GM12891 (cell line): Measurements from ENCODE around the gene SNX9.
A peak's percentile ranks its signal among the peaks of the same experiment; 100 is the strongest.
"Not testable (repeated sequence)": the region's sequence is repeated elsewhere in the genome, so short reads cannot be mapped to it uniquely, and the experiment has no call there.

Experiments
- DNase-seq: peaks from one replicate; pipeline ENCODE4 v3.0.0; 2011; ENCODE audit warnings: low spot score; ENCODE audit not compliant: insufficient read length
- FAIRE-seq: peaks from 2 replicates; lab custom pipeline; 2011; peaks lifted over from hg19 to GRCh38; lab: Jason Lieb, UNC
- PAX5 ChIP-seq: IDR thresholded peaks from 2 replicates; pipeline ENCODE4 v1.6.1; 2011; ENCODE audit warnings: low read length, moderate library complexity, mild to moderate bottlenecking; ENCODE audit not compliant: insufficient read depth, severe bottlenecking
- POLR2A ChIP-seq: IDR thresholded peaks from 2 replicates; pipeline ENCODE4 v1.6.1; 2011; ENCODE audit warnings: low read depth, low read length, control low read depth
- POLR2AphosphoS5 ChIP-seq: IDR thresholded peaks from 2 replicates; pipeline ENCODE4 v1.6.1; 2011; ENCODE audit warnings: low read depth, low read length, control low read depth
- POU2F2 ChIP-seq: IDR thresholded peaks from 2 replicates; pipeline ENCODE4 v1.6.1; 2011; ENCODE audit warnings: low read depth, mild to moderate bottlenecking, control low read depth, low read length, moderate library complexity
- SPI1 ChIP-seq: IDR thresholded peaks from 2 replicates; pipeline ENCODE4 v1.6.1; 2011; ENCODE audit warnings: low read depth, low read length, control low read depth
- TAF1 ChIP-seq: IDR thresholded peaks from 2 replicates; pipeline ENCODE4 v1.6.1; 2011; ENCODE audit warnings: low read depth, low read length, control low read depth

SNX9 gene

GRCh38 chr6:157941101-157941863 is 118.2 kb downstream of the SNX9 start:
- TF ChIP-seq SPI1: no peak
- TF ChIP-seq PAX5: no peak
- TF ChIP-seq POU2F2: no peak
- TF ChIP-seq POLR2A: no peak
- TF ChIP-seq TAF1: no peak
- no peak for TF ChIP-seq POLR2AphosphoS5
- FAIRE-seq: no peak
- no peak for DNase-seq

DNA sequence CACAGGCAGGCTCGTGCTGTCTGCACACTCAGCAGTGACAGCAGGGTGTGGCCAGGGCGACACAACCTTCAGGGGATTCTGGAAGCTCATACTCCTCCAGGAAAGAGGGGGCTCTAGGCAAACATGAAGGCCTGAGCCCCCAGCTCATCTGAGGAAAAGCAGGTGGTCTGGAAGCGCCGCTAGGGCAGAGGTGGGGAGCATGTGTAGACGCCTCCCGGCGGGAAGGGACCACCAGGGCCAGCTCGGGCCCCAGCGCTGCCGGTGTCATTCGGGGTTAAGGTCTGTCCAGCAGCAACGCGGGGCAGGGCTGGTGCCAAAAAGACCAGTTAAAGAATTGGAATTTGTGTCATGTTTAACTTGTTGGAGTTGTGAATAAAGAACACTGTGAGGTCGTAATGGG is 119.3 kb downstream of the SNX9 start:
- FAIRE-seq (no peak), DNase-seq (no peak)
- TF ChIP-seq POLR2AphosphoS5 (no peak), SPI1 (no peak), POU2F2 (no peak), POLR2A (no peak), TAF1 (no peak), PAX5 (no peak)

- FAIRE-seq: no peak
Measured at GRCh38 chr6:157943249-157943963, 120.4 kb downstream of the SNX9 start.

DNA sequence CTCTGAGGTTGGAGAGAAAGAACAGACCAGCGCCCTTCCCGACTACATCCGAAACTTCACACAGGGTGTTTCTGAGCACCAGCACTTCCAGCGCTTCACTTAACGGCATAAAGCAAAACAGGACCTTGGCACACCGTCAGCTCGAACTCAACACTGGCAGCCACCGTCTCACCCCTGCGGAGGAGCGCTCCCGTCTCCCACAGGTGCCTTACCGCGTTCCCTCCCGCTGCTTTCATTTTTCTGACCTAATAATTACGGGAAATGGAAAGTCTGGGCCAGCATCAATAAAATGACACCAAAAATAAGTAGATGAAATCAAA is 120.9 kb downstream of the SNX9 start:
- DNase-seq (no peak), FAIRE-seq (no peak)
- TF ChIP-seq POLR2AphosphoS5 (no peak), POU2F2 (no peak), TAF1 (no peak), PAX5 (no peak), SPI1 (no peak), POLR2A (no peak)

More at GRCh38 chr6:157943249-157943963, 120.4 kb downstream of the SNX9 start:
- DNase-seq: no peak
- TF ChIP-seq POLR2AphosphoS5 (no peak), POLR2A (no peak), POU2F2 (no peak), PAX5 (no peak), SPI1 (no peak), TAF1 (no peak)

GRCh38 chr6:157944983-157945931 is 122.2 kb downstream of the SNX9 start:
- DNase-seq (no peak), FAIRE-seq (no peak)
- TF ChIP-seq POLR2A (no peak), POLR2AphosphoS5 (no peak), POU2F2 (no peak), TAF1 (no peak), SPI1 (no peak), PAX5 (no peak)

DNA sequence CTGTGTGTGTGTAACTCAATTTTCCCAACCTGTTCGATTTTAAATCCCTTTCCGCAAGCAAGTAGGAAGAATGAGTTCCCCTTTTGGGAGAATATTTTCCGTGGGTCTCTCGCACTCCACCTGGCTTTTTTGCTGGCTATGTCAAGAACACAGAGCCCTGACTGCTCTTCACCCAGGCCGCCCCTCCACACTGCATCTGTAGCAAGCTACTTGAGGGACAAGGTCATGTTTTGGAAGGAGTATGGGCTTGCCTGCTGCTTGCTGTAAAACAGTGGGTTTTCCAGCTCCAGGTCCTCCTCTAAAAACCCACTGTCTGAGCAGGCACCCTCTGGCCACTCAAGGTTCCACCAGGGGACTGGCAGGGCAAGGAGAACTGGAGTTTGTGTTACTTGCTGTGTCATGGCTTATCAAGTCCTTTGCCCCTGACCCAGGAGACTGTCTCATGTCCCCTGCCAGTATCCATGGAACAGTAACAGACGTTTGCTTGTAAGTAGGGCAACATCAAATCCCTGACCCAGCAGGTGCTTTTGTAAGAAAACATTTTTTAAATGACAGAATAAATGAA is 123.1 kb downstream of the SNX9 start:
- DNase-seq (no peak), FAIRE-seq (no peak)
- no peak for TF ChIP-seq SPI1
- no peak for TF ChIP-seq PAX5
- no peak for TF ChIP-seq POU2F2
- TF ChIP-seq TAF1: no peak
- TF ChIP-seq POLR2AphosphoS5: no peak
- TF ChIP-seq POLR2A: no peak

- DNase-seq: peak; percentile 37
- FAIRE-seq: peak; percentile 78
- TF ChIP-seq PAX5 (no peak), POLR2AphosphoS5 (no peak)
Measured at GRCh38 chr6:157946865-157947532, 124.0 kb downstream of the SNX9 start.

GRCh38 chr6:157950899-157951298 is 127.9 kb downstream of the SNX9 start:
- not testable (repeated sequence) for FAIRE-seq, DNase-seq

- no peak for FAIRE-seq
- DNase-seq: no peak
- TF ChIP-seq TAF1 (no peak), POLR2AphosphoS5 (no peak), SPI1 (no peak), PAX5 (no peak), POU2F2 (no peak), POLR2A (no peak)
Measured at GRCh38 chr6:157951828-157952227, 128.8 kb downstream of the SNX9 start.
